Smooth muscle cell (in vitro differentiated cells): ENCODE measurements around the gene MCL1. TPM values are rescaled to one million over a fixed set of nuclear protein-coding genes. Genes with fewer than 3 reads are reported as not detected.

Experiments
- DNase-seq: peaks from one replicate; lab custom pipeline; 2025; ENCODE audit not compliant: unreplicated experiment; lab: John Stamatoyannopoulos, UW
- H2AFZ ChIP-seq: fragments of 200-600 bp; sonication (generic); 2 replicates; pipeline ENCODE4 v1.6.0; 2016; ENCODE audit warnings: antibody characterized with exemption, low read depth, mild to moderate bottlenecking
- H3F3A ChIP-seq: fragments of 200-600 bp; sonication (generic); 2 replicates; pipeline ENCODE4 v1.6.0; 2017; ENCODE audit warnings: antibody characterized with exemption, low read depth
- H3K27ac ChIP-seq: fragments of 200-600 bp; sonication (generic); 2 replicates; pipeline ENCODE4 v1.5.1; 2016; ENCODE audit warnings: low read depth, mild to moderate bottlenecking
- H3K27me3 ChIP-seq: fragments of 200-600 bp; sonication (generic); 2 replicates; pipeline ENCODE4 v1.6.1; 2016; ENCODE audit warnings: low read depth, mild to moderate bottlenecking
- H3K36me3 ChIP-seq: fragments of 200-600 bp; sonication (generic); 2 replicates; pipeline ENCODE4 v1.5.1; 2016; ENCODE audit warnings: low read depth
- H3K4me1 ChIP-seq: fragments of 200-600 bp; sonication (generic); 2 replicates; pipeline ENCODE4 v1.5.1; 2016; ENCODE audit warnings: low read depth
- H3K4me2 ChIP-seq: fragments of 200-600 bp; sonication (generic); 2 replicates; pipeline ENCODE4 v1.6.0; 2016; ENCODE audit warnings: mild to moderate bottlenecking
- H3K4me3 ChIP-seq: fragments of 200-600 bp; sonication (generic); 2 replicates; pipeline ENCODE4 v1.5.1; 2016; ENCODE audit warnings: mild to moderate bottlenecking
- H3K79me2 ChIP-seq: fragments of 200-600 bp; sonication (generic); 2 replicates; pipeline ENCODE4 v1.6.0; 2016; ENCODE audit warnings: low read depth, mild to moderate bottlenecking
- H3K9ac ChIP-seq: fragments of 200-600 bp; sonication (generic); 2 replicates; pipeline ENCODE4 v1.6.0; 2016; ENCODE audit warnings: low read depth
- H3K9me3 ChIP-seq: fragments of 200-600 bp; sonication (generic); replicated peaks from 2 replicates; pipeline ENCODE4 v1.5.1; 2016; ENCODE audit warnings: low read depth
- H4K20me1 ChIP-seq: fragments of 200-600 bp; sonication (generic); 2 replicates; pipeline ENCODE4 v1.6.0; 2016; ENCODE audit warnings: low read depth
- CTCF ChIP-seq: fragments of 200-600 bp; sonication (generic); IDR thresholded peaks from 2 replicates; pipeline ENCODE4 v1.5.1; 2017; ENCODE audit warnings: borderline replicate concordance, mild to moderate bottlenecking, antibody characterized with exemption; ENCODE audit not compliant: insufficient read depth, poor library complexity, severe bottlenecking
- WGBS: methylation state at CpG from one replicate; pipeline ENCODE4 v1.1.7; 2016; ENCODE audit warnings: low lambda C conversion rate; 5-methylcytosine and 5-hydroxymethylcytosine counted together
- polyA plus RNA-seq: library from polyadenylated mRNA; unstranded; fragments of >200 nt; fragmentation: Nextera tagmentation; extraction: Ambion mirVana; gene quantifications from 2 replicates; pipeline ENCODE4 v1.2.1, GENCODE V29; 2016
- total RNA-seq: library from RNA; depleted of rRNA; stranded (reverse); fragments of >200 nt; gene quantifications from 2 replicates; pipeline ENCODE4 v1.2.3, GENCODE V29; 2014

The MCL1 gene
- total and polyA plus RNA-seq, 2 experiments from 2014 or later, result 224 to 519 TPM

GRCh38 chr1:150576794-150577556 lies 2.4 kb downstream of the MCL1 start:
- H3F3A ChIP-seq, result peaks cover 62% of the 10 kb centered on the region
- no peak overlapping the region for H2AFZ ChIP-seq
- peaks cover 32% of the 10 kb centered on the region for H3K36me3 ChIP-seq
- H3K27me3 ChIP-seq, result no peaks in the 10 kb centered on the region
- H3K9me3 ChIP-seq, result no peaks in the 10 kb centered on the region
- WGBS, result 14% methylated on average over 2 of the region's 2 CpGs
- peaks cover 27% of the 10 kb centered on the region for H3K4me1 ChIP-seq
- peak overlapping the region; percentile 92 for H3K4me3 ChIP-seq
- DNase-seq, result no peak
- TF ChIP-seq CTCF, result no peak
- peak overlapping the region; percentile 96 for H3K27ac ChIP-seq
- H4K20me1 ChIP-seq, result peaks cover 74% of the 10 kb centered on the region
- peak overlapping the region; percentile 83 for H3K4me2 ChIP-seq
- peaks cover 83% of the 10 kb centered on the region for H3K79me2 ChIP-seq
- H3K9ac ChIP-seq, result peak overlapping the region; percentile 99

- no peak for TF ChIP-seq CTCF
- H3K27ac ChIP-seq, result peak overlapping the region; percentile 96
- no peaks in the 10 kb centered on the region for H3K9me3 ChIP-seq
- peak overlapping the region; percentile 92 for H3K4me3 ChIP-seq
- peaks cover 64% of the 10 kb centered on the region for H3F3A ChIP-seq
- WGBS, result 52% methylated on average over 4 of the region's 4 CpGs
- H3K4me2 ChIP-seq, result peak overlapping the region; percentile 83
- no peaks in the 10 kb centered on the region for H3K27me3 ChIP-seq
- peaks cover 80% of the 10 kb centered on the region for H4K20me1 ChIP-seq
- peaks cover 84% of the 10 kb centered on the region for H3K79me2 ChIP-seq
- no peak for DNase-seq
- H3K36me3 ChIP-seq, result peaks cover 32% of the 10 kb centered on the region
- H3K4me1 ChIP-seq, result peaks cover 27% of the 10 kb centered on the region
- H3K9ac ChIP-seq, result peak overlapping the region; percentile 99
- H2AFZ ChIP-seq, result no peak overlapping the region
Measured at GRCh38 chr1:150576367-150576711, 3.1 kb downstream of the MCL1 start.

GRCh38 chr1:150575518-150576366 lies 3.7 kb downstream of the MCL1 start:
- peak overlapping the region; percentile 96 for H3K27ac ChIP-seq
- no peaks in the 10 kb centered on the region for H3K9me3 ChIP-seq
- H3K36me3 ChIP-seq, result peaks cover 32% of the 10 kb centered on the region
- peaks cover 70% of the 10 kb centered on the region for H3F3A ChIP-seq
- peaks cover 86% of the 10 kb centered on the region for H4K20me1 ChIP-seq
- H3K4me1 ChIP-seq, result peaks cover 27% of the 10 kb centered on the region
- WGBS, result 38% methylated on average over 1 of the region's 1 CpG
- no peak for TF ChIP-seq CTCF
- no peak for DNase-seq
- H3K79me2 ChIP-seq, result peaks cover 88% of the 10 kb centered on the region
- H3K27me3 ChIP-seq, result no peaks in the 10 kb centered on the region
- peak overlapping the region; percentile 83 for H3K4me2 ChIP-seq
- no peak overlapping the region for H2AFZ ChIP-seq
- peak overlapping the region; percentile 99 for H3K9ac ChIP-seq
- H3K4me3 ChIP-seq, result peak overlapping the region; percentile 92
